Stimulated activated CD8-positive, alpha-beta memory T cell treated with anti-CD3 and anti-CD28 coated beads, Interleukin-4, amount 100 ng/mL, for 48 hours (primary cell): ENCODE results near the gene TEKT1.
"Not testable (repeated sequence)": the region's sequence is repeated elsewhere in the genome, so short reads cannot be mapped to it uniquely, and the experiment has no call there.

ENCODE experiments used
- DNase-seq: peaks from one replicate; pipeline ENCODE4 v3.0.0-alpha.2; 2020

The TEKT1 gene

DNA sequence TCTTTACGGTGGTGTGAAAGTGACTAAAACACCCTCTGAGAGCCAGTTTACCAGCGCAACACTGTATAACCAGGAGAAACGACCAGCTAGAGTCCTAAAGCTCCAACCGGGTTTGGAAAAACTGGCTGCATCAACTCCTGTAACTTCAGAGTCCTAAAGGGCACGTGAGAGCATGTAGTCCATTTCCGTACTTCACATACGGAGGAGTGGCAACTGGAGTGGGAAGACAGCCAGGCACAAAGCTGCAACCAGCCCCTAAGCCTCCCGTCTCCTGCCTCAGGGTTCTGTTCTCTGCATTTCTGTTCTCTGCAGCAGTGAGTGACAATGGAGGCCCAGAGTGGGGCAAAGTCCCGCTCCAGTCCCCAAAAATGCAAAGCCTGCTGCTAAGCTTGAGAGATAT lies 19.2 kb downstream of the TEKT1 start:
- DNase-seq, result no peak

DNA sequence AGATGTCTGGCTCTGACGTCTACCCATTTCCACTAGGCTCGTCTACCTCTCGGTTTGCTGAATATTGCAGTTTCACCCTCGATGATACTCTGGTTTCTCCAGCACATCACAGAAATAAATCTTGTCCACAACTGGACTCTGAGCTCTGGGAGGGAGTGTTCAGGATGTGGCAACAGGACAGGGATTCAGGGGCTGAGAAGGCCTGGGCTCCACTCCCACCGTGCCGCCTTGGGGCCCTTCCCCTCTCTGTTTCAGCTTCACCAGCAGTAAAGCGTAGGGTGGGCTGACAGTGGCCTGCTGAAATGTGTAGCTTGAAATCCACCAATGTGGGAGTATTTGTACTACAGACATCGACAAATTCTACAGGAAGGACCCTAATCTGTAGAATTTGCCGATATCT lies 20.0 kb downstream of the TEKT1 start:
- no peak for DNase-seq

DNA sequence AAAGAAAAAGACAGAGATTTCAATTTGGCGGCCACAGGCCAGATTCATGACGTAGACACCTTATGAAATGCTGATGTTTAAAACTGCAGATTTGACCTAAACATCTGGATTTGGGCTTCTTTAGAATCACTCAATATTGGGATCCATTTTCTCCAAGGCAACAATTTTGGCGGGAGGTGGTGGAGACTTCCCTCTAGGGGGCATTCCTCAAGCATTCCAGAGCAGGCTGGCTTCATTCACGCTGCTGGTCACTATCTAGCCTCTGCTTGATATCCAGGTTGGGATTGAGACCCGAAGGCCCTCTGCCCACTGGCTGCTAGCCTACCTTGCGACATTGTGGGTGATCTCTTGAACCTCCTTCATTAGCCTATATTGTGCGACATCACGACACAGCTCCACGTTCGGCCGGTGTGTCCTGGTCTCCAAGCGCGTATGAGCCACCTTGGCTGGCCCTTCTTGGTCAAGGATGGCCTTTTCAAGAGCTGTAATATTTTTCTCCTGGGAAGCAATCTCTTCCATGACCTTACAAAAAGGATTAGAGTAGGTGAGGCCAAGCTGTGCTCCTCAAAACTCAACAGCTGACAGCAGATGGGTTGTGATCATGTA lies 31.0 kb downstream of the TEKT1 start:
- DNase-seq, result peak; percentile 58

DNA sequence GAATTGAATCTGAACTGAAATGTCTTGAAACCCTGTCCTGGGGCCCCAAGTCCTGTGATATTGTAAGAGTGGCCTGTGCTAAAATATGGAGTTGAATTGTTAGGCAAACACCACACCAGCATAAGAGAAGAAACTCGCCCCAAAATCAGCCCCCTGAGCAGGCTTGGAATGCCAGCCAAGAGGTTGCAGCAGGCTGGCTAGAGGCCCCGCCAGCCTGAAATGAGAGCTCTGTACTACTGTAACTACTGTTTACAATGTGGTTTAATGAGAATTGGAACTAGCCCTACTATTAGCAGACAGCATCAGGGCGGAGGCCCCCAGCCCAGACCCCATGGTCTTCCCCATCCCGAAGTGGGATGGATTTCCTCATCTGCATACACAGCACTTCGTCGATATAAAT lies 31.8 kb downstream of the TEKT1 start:
- DNase-seq, result no peak

DNA sequence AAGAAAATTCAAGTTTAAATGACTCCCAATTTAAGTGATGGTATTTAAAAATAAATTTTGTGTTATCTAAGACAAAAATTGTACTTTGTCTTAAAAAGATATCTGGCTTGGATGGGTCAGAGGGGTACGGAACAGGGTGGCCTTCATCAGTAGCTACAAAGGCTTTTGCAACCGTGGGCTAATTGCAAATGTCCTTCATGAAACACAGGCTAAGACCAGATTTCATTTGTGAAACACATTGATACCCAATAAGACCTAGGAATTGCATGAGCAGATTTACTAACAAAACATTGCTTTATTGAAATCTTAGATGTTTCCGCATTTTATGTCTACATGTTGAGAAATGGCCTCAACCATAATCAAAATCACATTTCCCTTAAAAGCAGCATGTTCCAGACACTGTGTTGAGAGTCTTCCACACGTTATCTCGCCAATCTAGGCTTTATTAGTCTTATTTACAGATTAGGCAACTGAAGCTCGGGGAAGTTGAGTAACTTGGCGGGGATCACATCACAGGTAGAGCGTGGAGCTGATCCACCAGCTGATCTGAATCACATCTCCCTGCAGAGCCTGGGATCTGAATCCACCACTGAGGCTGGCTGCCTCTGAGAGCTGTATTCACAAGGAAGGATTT lies 33.7 kb downstream of the TEKT1 start:
- no peak for DNase-seq

DNA sequence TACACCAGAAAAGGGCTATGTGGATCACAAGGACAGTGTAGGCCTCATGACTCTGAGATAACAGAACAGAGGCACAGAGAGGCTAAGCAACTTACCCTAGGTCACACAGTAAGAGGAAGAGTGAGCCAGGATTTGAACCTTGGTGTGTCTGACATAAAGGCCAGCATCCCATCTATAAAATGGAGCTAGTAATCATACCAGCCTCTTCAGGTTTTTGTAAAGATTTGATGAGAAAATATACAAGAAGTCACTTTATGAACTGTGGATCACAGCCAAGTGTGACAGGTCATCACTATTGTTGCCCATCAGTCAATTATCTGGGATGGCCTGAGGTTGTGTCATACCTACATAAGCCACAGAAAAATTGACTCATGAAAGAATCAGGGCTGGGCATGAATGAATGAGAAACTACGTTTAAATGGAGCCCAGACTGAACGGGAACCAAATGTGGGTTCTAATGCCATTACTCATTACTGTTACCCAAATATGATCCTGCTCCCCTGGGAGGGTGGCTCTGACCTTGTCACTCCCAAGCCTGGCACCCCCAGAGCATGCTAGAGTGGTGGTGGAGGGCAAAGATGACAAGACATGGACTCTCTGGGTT lies 34.5 kb downstream of the TEKT1 start:
- DNase-seq, result no peak

DNA sequence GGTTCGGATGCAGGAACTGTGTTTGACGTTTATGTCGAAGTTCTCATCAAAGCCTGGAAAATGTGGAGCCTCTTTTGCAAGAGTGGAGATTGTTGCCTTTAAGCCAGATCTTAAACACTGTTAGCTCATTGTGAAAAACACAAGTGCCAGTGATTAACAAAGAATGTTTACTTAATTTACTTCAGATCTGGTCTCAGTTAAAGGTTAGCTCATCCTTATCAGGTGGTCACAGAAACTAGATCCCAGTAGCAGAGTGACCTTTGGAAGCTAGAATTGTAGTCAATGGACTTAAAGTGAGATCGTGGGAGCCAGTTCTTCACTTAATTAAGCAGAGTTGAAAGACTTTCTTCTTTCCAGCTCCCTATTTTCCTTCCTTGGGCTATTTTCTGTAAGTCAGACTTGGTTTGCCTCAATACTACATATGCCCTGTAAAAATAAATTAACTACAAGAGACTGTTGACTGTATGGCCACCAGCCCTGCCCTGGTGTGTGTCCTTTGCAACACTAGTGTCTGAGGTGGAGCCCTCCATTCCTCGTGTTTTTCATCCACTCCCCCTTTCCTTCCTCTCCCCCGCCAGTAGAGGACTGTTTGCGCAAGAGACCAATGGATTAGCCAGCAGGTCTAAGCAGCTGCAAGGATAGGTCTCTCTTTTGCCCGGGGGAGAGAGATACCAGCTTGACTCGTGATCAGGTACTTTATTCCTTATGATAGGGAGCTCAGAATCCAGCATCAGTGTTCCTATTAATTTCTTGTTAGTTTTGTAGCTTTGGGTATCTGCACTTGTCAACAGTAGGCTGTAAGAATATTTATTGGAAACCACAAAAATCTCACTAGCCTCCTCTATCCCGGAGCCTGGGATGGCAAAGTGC lies 35.3 kb downstream of the TEKT1 start:
- DNase-seq, result no peak

DNA sequence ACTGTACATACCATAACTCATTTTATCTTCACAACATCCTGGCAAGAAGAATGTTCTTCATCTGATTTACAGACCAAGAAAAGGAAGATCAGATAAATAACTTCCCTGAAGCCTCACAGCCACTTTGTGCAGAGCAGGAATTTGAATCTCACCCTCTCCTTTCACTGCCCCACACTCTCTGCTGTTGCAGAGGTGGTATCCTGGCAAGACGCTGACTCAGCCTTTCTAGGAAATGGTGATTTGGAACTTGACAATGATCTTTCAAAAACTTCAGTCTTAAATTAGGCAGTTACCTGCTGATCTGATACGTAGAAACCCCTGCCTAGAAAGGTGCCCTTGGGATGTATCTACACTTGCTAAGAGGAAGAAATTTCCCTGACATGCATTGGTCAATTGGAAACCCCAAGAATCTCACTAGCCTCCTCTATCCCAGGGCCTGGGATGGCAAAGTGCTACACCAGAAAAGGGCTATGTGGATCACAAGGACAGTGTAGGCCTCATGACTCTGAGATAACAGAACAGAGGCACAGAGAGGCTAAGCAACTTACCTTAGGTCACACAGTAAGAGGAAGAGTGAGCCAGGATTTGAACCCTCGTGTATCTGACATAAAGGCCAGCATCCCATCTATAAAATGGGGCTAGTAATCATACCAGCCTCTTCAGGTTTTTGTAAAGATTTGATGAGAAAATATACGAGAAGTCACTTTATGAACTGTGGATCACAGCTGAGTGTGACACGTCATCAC lies 37.6 kb downstream of the TEKT1 start:
- no peak for DNase-seq

DNA sequence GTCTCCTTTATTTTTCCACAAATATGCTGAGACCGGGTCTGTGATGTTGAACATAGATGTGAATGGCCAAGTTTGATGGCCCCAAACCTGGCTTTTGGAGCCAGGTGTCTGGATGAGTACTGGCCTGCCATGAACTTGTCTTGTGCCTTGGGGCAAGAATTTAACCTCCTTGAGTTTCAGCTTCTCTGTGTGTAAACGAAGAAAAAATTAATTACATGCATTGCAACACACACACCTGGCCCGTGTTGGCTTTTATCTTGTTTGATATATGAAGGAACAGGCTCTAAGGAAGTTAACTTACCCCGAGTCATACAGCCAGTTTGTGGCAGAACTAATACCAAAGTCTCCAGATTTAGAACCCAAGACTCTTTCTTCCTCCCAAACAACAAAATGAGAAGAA lies 42.4 kb downstream of the TEKT1 start:
- DNase-seq, result no peak

DNA sequence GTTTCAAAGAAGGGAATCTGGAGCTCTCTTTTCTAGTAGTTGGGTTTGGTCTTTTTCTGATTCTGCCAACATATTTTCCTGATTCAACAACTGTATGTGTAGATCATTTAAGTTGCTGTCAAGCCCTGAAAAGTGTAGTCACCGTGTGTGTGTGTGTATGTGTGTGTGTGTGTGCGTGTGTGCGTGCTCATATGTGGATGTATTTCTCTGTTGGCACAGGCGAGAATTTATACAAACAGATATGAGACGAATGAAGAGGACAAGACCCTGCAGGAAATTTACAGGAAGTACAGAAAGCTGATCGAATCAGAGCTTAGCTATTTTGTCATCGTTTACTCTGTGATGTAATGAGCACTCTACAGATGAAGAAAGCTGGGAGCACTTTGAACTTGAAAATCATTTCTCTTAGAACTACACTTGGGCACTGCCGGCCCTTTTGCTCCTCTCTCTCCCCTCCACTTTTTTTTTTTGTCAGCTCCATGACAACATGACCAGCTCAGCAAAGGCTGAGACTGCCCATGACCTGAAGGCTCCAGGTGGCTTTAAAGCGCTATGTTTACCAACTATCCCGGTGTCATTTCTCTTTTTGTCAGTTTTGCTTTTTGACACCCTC lies 44.3 kb downstream of the TEKT1 start:
- no peak for DNase-seq

DNA sequence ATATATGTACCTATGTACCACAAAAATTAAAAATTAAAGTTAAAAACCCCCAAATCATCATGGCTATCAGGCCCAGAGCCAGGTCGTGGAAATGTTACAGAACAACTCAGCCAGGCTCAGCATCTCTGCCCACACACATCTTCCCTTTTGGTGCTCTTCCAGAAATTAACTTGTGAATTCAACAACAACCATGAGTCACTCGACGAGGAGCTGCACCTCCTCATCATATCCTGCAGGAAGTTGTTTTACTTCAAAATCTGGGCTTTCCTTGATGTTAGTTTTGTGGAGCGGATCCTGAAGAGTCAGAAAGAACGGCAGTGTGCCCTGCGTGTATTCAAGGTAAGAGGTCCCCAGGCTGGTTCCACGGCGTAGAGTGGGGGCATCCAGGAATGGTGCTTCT lies 44.9 kb downstream of the TEKT1 start:
- no peak for DNase-seq

DNA sequence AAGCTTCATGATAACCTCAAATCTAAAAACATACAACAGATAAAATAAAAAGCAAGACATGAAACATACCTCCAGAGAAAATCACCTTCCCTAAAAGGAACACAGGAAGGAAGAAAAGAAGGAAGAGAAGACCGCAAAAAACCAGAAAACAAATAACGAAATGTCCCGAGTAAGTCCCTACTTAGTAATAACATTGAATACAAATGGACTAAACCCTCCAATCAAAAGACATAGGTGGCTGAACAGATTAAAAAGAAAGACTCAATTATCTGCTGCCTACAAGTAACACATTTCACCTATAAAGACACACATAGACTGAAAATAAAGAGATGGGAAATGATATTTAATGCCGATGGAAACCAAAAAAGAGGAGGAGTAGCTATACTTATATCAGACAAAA lies 49.3 kb downstream of the TEKT1 start:
- DNase-seq, result no peak

DNA sequence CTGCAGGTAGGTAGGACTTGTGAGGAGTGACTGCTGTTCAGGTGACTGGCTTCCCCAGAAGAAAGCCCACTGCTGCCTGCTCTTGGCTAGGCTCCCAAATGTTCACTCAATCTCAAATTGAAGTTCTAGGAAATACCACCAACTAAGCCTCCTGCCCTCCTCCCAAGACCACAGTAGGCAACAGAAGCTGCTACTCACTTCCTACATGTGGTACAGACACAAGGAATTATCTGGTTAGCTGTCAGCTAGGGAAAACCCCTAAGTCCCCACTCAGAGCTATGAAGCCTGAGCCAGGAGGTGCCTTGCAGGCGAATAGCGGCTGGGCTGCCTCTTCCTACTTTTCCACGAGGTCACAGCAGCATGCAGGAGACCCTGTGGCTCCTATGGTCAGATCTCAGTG lies 50.6 kb downstream of the TEKT1 start:
- DNase-seq, result no peak

DNA sequence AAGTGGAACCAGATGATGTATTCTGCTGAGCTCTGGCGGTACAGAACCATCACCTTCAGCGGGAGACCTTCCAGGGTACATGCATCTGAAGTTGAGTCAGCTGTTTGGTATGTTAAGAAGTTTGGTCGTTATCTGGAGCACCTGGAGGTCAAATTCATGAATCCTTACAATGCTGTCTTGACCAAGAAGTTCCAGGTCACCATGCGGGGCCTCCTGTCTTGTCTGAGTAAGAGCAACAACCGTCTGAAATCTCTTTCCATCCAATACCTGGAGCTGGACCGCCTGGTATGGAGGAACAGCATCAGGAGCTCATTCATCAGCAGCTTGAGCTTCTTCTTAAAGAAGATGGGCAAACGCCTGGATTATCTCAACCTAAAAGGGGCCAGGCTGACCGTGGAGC lies 51.5 kb downstream of the TEKT1 start:
- DNase-seq, result no peak

DNA sequence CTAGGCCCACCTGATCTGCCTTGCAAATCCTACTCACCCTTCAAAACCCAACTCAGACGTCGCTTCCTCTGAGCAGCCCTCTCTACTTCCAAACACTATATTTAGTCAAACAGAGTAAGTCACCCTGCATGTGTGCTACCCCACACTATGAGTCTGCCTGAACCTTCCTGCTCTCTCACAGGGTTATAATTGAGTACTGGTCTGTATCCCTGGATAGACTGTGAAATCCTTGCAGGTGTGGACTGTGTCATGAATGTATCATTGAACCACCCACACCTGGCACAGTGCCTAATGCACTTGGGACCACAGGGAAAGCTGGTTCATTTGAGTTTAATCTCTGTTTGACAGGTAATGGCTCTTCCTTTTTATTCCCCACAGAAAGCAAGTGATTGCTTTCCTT lies 52.1 kb downstream of the TEKT1 start:
- no peak for DNase-seq

DNA sequence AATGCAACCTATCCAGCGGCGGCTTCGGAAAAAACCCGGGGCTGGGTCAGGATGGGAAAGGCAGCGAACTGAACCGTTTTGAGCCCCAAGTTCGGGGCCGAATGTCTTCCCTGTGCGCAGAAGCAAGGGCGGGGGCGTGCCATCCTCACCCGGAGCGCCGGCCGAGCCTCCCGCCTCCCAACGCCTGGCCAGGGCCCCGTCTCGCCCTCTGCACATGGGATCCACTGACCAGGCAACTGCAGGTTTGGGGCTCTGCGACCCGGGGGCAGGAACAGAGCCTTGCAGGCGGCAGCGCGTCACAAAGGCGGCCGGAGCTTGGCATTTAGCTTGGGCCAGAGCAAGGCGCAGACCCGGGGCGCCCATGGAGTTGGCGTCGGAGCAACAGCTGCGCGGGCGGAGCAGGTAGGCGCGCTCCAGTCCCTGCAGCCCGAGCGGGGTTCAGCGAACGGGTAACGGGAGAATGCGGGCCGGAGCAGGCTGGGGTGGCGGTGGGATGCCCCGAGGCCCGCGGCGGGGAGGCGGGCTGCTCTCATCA lies 55.6 kb downstream of the TEKT1 start, which contains the start of gene FBXO39:
Gene FBXO39 (plus strand): TSS at position 345 of the 535 bp plus-strand sequence. CDS start 3,654 bp downstream, outside the sequence.
- no peak for DNase-seq

DNA sequence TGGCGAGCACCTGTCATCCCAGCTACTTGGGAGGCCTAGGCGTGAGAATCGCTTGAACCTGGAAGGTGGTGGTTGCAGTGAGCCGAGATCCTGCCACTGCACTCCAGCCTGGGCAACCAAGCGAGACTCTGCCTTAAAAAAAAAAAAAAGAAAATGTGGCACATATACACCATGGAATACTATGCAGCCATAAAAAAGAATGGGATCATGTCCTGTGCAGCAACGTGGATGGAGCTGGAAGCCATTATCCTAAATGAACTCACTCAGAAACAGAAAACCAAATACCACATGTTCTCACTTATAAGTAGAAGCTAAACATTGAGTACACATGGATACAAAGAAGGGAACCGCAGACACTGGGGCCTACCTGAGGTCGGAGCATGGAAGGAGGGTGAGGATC lies 56.6 kb downstream of the TEKT1 start:
- DNase-seq, result not testable (repeated sequence)

DNA sequence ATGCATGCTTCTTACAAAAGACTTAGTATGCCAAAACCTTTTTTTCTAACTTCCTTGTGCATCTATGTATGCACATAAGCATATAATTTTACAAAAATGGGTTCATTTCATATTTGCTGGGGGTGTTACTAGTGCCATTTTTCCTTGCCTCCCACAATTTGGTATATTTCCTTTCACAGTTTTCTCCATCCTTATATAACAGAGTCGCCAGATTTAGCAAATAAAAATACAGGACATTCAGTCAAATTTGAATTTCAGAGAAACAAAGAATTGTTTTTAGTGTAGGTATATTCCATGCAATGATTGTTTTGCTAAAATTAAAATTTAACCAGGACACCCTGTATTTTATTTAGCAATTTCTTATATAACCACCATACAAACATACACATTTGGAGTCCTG lies 59.5 kb downstream of the TEKT1 start:
- no peak for DNase-seq

DNA sequence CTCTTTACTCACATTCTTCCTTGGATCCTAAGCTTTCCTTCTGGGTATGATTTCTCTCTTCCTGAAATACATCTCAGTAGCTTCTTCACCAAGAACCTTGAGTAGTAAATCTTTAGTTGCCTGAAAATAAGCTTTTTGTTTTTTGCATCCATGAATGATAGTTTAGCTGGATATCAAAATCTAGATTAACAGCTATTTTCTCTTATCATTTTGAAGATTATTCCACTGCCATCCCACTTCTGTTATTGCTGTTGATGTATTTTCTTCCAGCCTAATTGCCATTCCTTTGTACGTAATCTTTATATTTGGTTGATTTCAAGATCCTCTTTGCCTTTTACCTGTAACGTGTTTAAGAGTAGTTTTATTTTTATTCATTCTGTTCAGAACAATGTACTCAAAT lies 63.1 kb downstream of the TEKT1 start:
- no peak for DNase-seq

DNA sequence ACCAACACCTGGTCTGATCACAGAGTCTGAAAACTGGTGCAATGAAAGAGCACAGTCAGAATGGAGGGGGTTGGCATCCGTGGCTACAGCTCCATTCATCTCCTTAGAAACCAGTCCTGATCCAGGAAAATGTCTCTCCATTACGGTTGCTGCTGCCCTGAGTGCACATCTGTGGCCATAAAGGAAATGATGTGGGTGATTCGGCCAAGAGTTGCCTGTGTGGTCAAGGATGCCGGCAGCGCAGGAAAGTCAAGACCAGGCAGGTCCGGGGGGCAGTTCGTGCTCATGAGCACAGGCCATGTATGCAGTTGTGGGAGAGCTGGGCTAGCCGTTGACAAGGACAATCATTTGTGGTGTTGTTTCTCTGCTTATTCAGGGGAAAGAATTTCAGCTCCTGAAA lies 69.8 kb downstream of the TEKT1 start:
- DNase-seq, result no peak

DNA sequence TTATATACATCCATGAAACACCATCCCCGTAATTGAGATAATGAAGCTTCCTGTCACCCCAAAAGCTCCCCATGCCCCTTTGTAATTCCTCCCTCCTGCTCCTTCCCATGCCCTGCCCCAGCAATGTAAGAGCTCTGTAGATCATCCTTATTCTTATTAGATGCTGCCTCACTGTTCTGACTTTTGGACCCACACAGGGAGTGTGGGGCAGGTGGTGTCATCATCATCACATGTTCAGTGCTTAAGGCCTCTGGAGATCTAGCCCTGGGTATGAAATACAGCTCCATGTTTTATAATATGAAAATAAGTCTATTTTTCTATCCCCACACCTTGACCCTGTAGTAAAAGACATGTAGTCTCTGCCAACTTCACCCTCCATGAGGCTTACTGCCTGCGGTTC lies 73.8 kb downstream of the TEKT1 start:
- no peak for DNase-seq

DNA sequence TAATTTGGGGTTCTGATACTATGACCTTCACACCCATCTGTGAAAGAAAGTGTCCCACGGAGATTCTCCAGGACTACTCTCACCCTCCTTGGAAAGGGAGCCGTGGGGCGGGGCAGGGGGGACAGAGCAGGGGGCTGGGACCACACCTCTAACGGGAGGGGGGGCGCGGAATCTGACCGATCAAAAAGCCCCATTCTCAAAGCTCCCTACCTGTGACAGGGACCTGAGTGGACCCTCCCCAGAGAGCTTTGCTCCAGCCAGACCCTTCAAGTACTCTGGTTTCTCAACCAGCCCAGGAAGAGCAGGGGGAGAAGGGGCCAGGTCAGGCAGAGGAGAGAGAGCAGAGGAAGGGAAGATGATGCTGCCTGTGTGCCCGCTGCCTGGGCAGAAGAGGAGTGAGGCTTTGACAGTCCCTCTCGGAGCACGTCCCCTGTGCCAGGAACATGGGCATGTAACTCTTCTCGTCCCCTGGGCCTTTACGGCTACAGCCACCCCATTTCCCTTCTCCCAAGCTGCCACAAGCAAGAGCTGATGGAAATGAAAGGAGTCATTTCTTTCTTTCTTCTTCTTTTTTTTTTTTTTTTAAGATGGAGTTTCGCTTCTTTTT lies 75.0 kb downstream of the TEKT1 start:
- no peak for DNase-seq
